Activated CD4-positive, alpha-beta T cell treated with anti-CD3 and anti-CD28 coated beads for 48 hours (primary cell): ENCODE data around the gene IFI30.

Experiments
- DNase-seq: peaks from one replicate; pipeline ENCODE4 v3.0.0-alpha.2; 2020

Gene IFI30

DNA sequence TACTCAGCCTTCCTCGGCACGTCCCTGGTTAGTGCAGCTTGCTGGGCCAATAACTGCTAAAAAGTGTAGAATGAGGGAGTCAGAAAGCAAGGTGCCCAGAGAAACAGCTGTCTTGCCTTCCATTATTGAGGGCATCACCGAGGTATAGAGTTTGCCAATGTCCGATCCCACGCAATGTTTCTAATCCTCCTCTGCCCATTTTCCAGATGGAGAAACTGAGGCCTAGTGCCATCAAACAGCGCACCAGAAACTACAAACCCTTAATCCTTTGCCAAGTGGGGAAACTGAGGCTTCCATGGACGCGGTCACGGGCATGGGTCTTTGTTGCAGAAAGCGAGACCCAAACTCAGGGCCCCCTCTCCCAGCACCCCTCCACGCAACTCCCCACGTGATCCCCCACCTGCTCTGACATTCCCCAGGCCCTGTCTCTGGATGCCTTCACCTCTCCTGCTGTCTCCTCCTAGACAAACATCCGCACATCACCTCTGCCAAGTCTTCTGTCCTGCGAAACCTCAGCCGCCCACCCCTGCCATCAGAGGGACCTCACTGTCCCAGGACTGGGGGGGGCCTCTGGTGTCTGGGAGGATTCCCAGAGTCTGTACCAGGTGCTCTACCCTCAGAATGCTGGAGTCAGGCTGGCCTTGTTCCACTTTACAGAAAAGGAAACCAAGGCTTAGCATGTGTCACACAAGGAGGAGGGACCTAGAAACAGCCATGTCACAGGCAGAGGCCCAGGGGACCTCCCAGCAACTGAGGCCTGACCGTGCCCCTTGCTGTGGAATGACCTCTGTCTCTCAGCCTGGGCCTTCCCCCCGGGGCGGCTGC, 53.6 kb downstream of the IFI30 start:
- DNase-seq: no peak
